BJ (cell line): ENCODE data around the gene BAIAP2. TPM values are rescaled to one million over a fixed set of nuclear protein-coding genes. Genes with fewer than 3 reads are reported as not detected.

ENCODE experiments used
- CTCF ChIA-PET: fragments of 350-600 bp; formaldehyde crosslinking; extraction: SDS; loops from one replicate; lab custom pipeline; 2021; ENCODE audit warnings: antibody characterized with exemption, inconsistent platforms; lab: Yijun Ruan, JAX
- POLR2A ChIA-PET: fragments of 300-600 bp; sonication (Branson Sonifier 250); formaldehyde crosslinking; extraction: SDS; loops from one replicate; lab custom pipeline; 2021; ENCODE audit warnings: antibody characterized with exemption; lab: Charles Lee
- DNase-seq: peaks from one replicate; pipeline ENCODE4 v3.0.0-alpha.2; 2011; ENCODE audit warnings: low read depth
- H3K27me3 ChIP-seq: 2 replicates; pipeline ENCODE4 v1.6.0; 2011; ENCODE audit warnings: low read length; ENCODE audit not compliant: control insufficient read depth, insufficient read depth
- H3K36me3 ChIP-seq: 2 replicates; pipeline ENCODE4 v1.5.1; 2011; ENCODE audit warnings: low read length; ENCODE audit not compliant: control insufficient read depth, insufficient read depth
- H3K4me3 ChIP-seq: 2 replicates; pipeline ENCODE4 v1.5.1; 2011; ENCODE audit warnings: low read depth, mild to moderate bottlenecking, control low read depth, low read length
- CTCF ChIP-seq: IDR thresholded peaks from 2 replicates; pipeline ENCODE4 v1.5.1; 2011; ENCODE audit warnings: low read depth, mild to moderate bottlenecking, control low read depth, inconsistent platforms, low read length, moderate library complexity; ENCODE audit not compliant: insufficient read depth
- polyA plus RNA-seq: library from polyadenylated mRNA; depleted of rRNA; stranded (reverse); fragments of >200 nt; gene quantifications from 2 replicates; pipeline ENCODE4 v1.2.3, GENCODE V29; 2011

BAIAP2 gene
- polyA plus RNA-seq, 1 experiment: 12.1 TPM

- DNase-seq: no peak
- CTCF ChIA-PET: no interaction called here
- H3K4me3 ChIP-seq: no peak overlapping the region
- POLR2A ChIA-PET: no interaction called here
- TF ChIP-seq CTCF: no peak
- no peaks in the 10 kb centered on the region for H3K27me3 ChIP-seq
- H3K36me3 ChIP-seq: no peaks in the 10 kb centered on the region; the same call in 1 of the 2 replicates
These were observed 13.9 kb downstream of the BAIAP2 start for GRCh38 chr17:81048827-81049371.

GRCh38 chr17:81049372-81049911 lies 14.5 kb downstream of the BAIAP2 start:
- no peak for DNase-seq
- peaks cover under 1% of the 10 kb centered on the region for H3K36me3 ChIP-seq
- TF ChIP-seq CTCF: no peak
- POLR2A ChIA-PET: no interaction called here
- no peak overlapping the region for H3K4me3 ChIP-seq
- H3K27me3 ChIP-seq: no peaks in the 10 kb centered on the region
- CTCF ChIA-PET: no interaction called here

DNA sequence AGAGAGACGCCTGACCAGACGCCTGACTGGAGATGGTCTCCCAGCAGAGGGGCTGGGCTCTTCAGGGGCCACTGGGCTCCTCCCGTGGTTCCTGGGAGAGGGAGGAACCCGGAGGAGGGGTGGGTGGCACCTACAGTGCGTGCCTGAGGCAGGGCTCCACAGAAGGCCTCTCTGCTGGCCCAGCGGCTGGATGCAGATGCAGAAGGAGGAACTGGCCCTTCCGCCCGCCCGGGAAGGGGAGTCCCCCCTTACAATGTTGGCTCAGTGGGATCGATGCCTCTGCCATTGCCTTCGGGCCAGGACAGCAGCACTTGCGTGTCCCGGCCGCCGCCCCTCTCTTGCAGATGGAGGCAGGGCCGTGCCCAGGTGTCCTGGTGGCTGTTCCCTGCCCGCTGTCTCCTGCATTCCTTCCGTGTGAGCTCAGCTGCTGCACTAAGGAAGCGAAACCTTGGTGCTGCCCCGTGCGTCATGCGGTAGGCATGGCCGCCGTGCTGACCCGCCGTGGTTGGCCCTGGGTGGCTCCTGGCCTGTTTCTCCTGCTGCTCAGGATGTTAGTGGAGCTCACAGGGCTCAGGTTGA lies 15.1 kb downstream of the BAIAP2 start:
- DNase-seq: no peak
- ChIA-PET POLR2A (no interaction called here), CTCF (interaction anchor here (1.6 kb wide), 1 partner anchor 24 kb away, joined by 3 read pairs; no protein-coding TSS in a partner anchor)

DNA sequence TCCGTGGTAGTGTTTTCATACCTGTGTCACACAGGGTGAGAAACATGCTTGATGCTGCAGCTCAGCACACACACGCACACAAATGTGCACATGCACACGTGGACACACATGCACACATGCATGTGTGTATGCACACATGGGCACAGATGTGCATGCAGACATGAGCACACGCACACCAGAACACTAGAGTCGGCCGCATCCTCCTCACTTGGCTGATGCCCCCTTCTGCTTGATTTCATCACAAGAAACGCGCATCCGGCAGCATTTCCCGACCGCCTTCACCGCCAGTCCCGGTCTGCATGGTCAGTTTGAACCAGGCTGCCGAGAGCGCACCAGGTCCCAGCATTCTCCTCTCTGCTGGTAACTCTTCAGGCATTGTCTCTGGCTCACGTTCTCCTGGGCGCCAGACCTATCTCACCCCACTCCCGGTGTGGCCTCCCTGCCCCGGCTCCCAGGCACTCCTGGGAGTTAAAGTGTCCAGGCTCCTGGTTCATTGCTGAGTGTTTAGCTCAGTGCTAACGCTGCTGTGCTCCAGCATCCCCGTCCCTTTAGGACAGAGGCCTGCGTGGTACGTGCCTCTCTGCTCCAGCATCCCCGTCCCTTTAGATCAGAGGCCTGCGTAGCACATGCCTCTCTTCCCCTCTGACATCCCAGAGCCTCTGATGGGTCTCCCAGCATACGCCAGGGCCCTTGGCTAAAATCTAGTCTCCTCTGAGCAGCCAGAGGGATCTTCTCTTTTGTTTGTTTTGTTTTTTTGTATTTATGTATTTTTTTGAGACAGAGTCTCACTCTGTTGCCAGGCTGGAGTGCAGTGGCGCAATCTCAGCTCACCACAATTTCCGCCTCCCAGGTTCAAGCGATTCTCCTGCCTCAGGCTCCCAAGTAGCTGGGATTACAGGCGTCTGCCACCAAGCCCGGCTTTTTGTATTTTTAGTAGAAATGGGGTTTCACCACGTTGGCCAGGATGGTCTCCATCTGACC lies 16.0 kb downstream of the BAIAP2 start:
- ChIA-PET CTCF (interaction anchor here (1.1 to 1.6 kb wide), 3 partner anchors 11 to 46 kb away, joined by 3 to 4 read pairs (median 3); no protein-coding TSS in a partner anchor), POLR2A (no interaction called here)
- H3K27me3 ChIP-seq: no peaks in the 10 kb centered on the region
- no peak for DNase-seq
- no peak for TF ChIP-seq CTCF
- H3K36me3 ChIP-seq: peaks cover 2% of the 10 kb centered on the region
- no peak overlapping the region for H3K4me3 ChIP-seq

More for the DNA sequence above, 15.1 kb downstream of the BAIAP2 start:
- Histone ChIP-seq H3K27me3 (no peaks in the 10 kb centered on the region), H3K4me3 (no peak overlapping the region), H3K36me3 (peaks cover 2% of the 10 kb centered on the region)
- no peak for TF ChIP-seq CTCF
